Measurements from ENCODE around the gene AKAP9.

- TF ChIP-seq REST (IDR thresholded peaks at IDR 0.05): no peak
- TF ChIP-seq, protein P1, sequence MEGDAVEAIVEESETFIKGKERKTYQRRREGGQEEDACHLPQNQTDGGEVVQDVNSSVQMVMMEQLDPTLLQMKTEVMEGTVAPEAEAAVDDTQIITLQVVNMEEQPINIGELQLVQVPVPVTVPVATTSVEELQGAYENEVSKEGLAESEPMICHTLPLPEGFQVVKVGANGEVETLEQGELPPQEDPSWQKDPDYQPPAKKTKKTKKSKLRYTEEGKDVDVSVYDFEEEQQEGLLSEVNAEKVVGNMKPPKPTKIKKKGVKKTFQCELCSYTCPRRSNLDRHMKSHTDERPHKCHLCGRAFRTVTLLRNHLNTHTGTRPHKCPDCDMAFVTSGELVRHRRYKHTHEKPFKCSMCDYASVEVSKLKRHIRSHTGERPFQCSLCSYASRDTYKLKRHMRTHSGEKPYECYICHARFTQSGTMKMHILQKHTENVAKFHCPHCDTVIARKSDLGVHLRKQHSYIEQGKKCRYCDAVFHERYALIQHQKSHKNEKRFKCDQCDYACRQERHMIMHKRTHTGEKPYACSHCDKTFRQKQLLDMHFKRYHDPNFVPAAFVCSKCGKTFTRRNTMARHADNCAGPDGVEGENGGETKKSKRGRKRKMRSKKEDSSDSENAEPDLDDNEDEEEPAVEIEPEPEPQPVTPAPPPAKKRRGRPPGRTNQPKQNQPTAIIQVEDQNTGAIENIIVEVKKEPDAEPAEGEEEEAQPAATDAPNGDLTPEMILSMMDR (IDR thresholded peaks at IDR 0.05; ENCODE audit: low read depth, low read length, missing input control): no peak
- TF ChIP-seq, protein P2, sequence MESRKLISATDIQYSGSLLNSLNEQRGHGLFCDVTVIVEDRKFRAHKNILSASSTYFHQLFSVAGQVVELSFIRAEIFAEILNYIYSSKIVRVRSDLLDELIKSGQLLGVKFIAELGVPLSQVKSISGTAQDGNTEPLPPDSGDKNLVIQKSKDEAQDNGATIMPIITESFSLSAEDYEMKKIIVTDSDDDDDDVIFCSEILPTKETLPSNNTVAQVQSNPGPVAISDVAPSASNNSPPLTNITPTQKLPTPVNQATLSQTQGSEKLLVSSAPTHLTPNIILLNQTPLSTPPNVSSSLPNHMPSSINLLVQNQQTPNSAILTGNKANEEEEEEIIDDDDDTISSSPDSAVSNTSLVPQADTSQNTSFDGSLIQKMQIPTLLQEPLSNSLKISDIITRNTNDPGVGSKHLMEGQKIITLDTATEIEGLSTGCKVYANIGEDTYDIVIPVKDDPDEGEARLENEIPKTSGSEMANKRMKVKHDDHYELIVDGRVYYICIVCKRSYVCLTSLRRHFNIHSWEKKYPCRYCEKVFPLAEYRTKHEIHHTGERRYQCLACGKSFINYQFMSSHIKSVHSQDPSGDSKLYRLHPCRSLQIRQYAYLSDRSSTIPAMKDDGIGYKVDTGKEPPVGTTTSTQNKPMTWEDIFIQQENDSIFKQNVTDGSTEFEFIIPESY (IDR thresholded peaks at IDR 0.05): no peak
- no peak for TF ChIP-seq GABPA (IDR thresholded peaks at IDR 0.05 in 1 of 2, conservative IDR thresholded peaks at IDR 0.05 in 1 of 2)
- TF ChIP-seq, protein P3, sequence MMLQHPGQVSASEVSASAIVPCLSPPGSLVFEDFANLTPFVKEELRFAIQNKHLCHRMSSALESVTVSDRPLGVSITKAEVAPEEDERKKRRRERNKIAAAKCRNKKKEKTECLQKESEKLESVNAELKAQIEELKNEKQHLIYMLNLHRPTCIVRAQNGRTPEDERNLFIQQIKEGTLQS (IDR thresholded peaks at IDR 0.05): no peak
- no peak for TF ChIP-seq FOXA1 (IDR thresholded peaks at IDR 0.05)
- no peak for TF ChIP-seq RAD21 (IDR thresholded peaks at IDR 0.05)
- TF ChIP-seq, protein P4, sequence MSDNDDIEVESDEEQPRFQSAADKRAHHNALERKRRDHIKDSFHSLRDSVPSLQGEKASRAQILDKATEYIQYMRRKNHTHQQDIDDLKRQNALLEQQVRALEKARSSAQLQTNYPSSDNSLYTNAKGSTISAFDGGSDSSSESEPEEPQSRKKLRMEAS (IDR thresholded peaks at IDR 0.05): no peak
- no peak for TF ChIP-seq RXRA (IDR thresholded peaks at IDR 0.05)
- TF ChIP-seq JUND (IDR thresholded peaks at IDR 0.05): no peak
Observed at GRCh38 chr7:91910171-91910570, 30.5 kb upstream of the AKAP9 start.
